Fibroblast of lung (primary cell): ENCODE data around the gene RAPGEF6. TPM values are rescaled to one million over a fixed set of nuclear protein-coding genes. Genes with fewer than 3 reads are reported as not detected.
A peak's percentile ranks its signal among the peaks of the same experiment; 100 is the strongest.

Source experiments
- DNase-seq, 2 donors: peaks; one replicate each; pipeline versions ENCODE4 v3.0.0 to v3.0.0-alpha.2; 2010; ENCODE audit warnings: low read depth in 2 of 2
- H2AFZ ChIP-seq: 2 replicates; pipeline ENCODE4 v1.5.1; 2012; ENCODE audit warnings: low read length, control low read depth, inconsistent platforms
- H3K27ac ChIP-seq: 2 replicates; pipeline ENCODE4 v1.5.1; 2011; ENCODE audit warnings: low read length, control low read depth; ENCODE audit not compliant: insufficient read depth
- H3K27me3 ChIP-seq: 2 replicates; pipeline ENCODE4 v1.5.1; 2011; ENCODE audit warnings: mild to moderate bottlenecking, low read length; ENCODE audit not compliant: control insufficient read depth, insufficient read depth
- H3K36me3 ChIP-seq: 2 replicates; pipeline ENCODE4 v1.5.1; 2011; ENCODE audit warnings: low read length; ENCODE audit not compliant: control insufficient read depth, insufficient read depth
- H3K4me1 ChIP-seq: 2 replicates; pipeline ENCODE4 v1.5.1; 2011; ENCODE audit warnings: low read length; ENCODE audit not compliant: control insufficient read depth, insufficient read depth; ENCODE audit errors: extremely low read depth
- H3K4me2 ChIP-seq: 2 replicates; pipeline ENCODE4 v1.5.1; 2011; ENCODE audit warnings: low read length, control low read depth; ENCODE audit not compliant: insufficient read depth; ENCODE audit errors: extremely low read depth
- H3K4me3 ChIP-seq, 4 experiments: fragments of 200-600 bp in 1 of 4; sonication (generic) in 1 of 4; replicated peaks in 1 of 4; 2 replicates each; pipeline ENCODE4 v1.5.1; 2011 to 2016; ENCODE audit warnings: low read length in 4 of 4, low read depth in 3 of 4, mild to moderate bottlenecking in 3 of 4, control low read depth in 2 of 4, inconsistent platforms in 1 of 4, mixed read lengths in 1 of 4; ENCODE audit not compliant: insufficient read depth in 1 of 4; ENCODE audit errors: control extremely low read depth in 1 of 4
- H3K79me2 ChIP-seq: 2 replicates; pipeline ENCODE4 v1.5.1; 2012; ENCODE audit warnings: mild to moderate bottlenecking, low read length, inconsistent platforms; ENCODE audit not compliant: control insufficient read depth, insufficient read depth
- H3K9ac ChIP-seq: 2 replicates; pipeline ENCODE4 v1.5.1; 2011; ENCODE audit warnings: mild to moderate bottlenecking, low read length, control low read depth; ENCODE audit not compliant: insufficient read depth
- H3K9me3 ChIP-seq: 2 replicates; pipeline ENCODE4 v1.5.1; 2012; ENCODE audit warnings: low read depth, low read length; ENCODE audit not compliant: control insufficient read depth, insufficient read depth
- H4K20me1 ChIP-seq: 2 replicates; pipeline ENCODE4 v1.5.1; 2011; ENCODE audit warnings: low read length; ENCODE audit not compliant: control insufficient read depth, insufficient read depth; ENCODE audit errors: extremely low read depth
- EZH2 ChIP-seq: IDR thresholded peaks from 2 replicates; pipeline ENCODE4 v1.5.1; 2012; ENCODE audit warnings: low read length, control low read depth, mild to moderate bottlenecking; ENCODE audit errors: missing control alignments
- polyA plus RNA-seq, 2 donors: library from polyadenylated mRNA; depleted of rRNA in 1 of 2; stranded (reverse) in 1 of 2; unstranded in 1 of 2; fragments of >200 nt; gene quantifications; 2 replicates each; pipeline ENCODE4 v1.2.1, GENCODE V29; 2011 to 2012; ENCODE audit warnings: missing spikeins in 1 of 2
- total RNA-seq: library from RNA; depleted of rRNA; stranded (reverse); fragments of >200 nt; gene quantifications from 2 replicates; pipeline ENCODE4 v1.2.1, GENCODE V29; 2014
- TF ChIP-seq, protein P1 (sequence below), 2 donors: IDR thresholded peaks in 1 of 2; conservative IDR thresholded peaks in 1 of 2; 1 replicate in 1 of 2; 2 replicates in 1 of 2; pipeline ENCODE4 v1.5.1; 2011 to 2012; ENCODE audit warnings: low read length in 2 of 2, control low read depth in 1 of 2, inconsistent platforms in 1 of 2, low read depth in 1 of 2, mild to moderate bottlenecking in 1 of 2

RAPGEF6 gene
- total and polyA plus RNA-seq, 2 donors (not counting 1 experiment from before 2014, with no cell fraction given): 10.2 to 35.7 TPM

DNA sequence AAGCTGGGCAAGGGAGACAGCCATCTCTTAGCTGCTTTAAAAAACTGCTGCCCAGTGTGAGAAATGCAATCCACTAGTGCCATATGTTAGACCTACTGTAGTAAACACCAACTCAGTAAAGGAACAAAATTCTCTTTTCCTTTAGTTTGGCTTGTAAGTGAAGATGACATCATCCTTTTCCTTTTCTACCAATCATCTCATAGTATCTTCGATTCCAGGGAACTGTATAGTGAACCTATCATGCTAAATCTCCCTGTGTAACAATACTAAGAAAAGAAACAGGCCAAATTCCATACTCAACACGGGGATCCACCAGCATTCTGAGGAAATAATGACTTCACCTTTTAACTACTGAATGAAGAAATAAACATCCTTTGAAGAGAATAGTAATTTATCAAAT lies 100.1 kb downstream of the RAPGEF6 start:
- Histone ChIP-seq H3K27ac (no peak overlapping the region), H3K9ac (no peak overlapping the region), H4K20me1 (no peaks in the 10 kb centered on the region), H2AFZ (no peak overlapping the region), H3K4me1 (peaks cover 8% of the 10 kb centered on the region), H3K36me3 (no peaks in the 10 kb centered on the region), H3K79me2 (no peaks in the 10 kb centered on the region), H3K4me3 (no peak overlapping the region), H3K27me3 (no peaks in the 10 kb centered on the region), H3K4me2 (no peak overlapping the region), H3K9me3 (no peaks in the 10 kb centered on the region)
- DNase-seq: peak; percentile 8 to 23
- TF ChIP-seq EZH2: no peak
- TF ChIP-seq, protein P1, sequence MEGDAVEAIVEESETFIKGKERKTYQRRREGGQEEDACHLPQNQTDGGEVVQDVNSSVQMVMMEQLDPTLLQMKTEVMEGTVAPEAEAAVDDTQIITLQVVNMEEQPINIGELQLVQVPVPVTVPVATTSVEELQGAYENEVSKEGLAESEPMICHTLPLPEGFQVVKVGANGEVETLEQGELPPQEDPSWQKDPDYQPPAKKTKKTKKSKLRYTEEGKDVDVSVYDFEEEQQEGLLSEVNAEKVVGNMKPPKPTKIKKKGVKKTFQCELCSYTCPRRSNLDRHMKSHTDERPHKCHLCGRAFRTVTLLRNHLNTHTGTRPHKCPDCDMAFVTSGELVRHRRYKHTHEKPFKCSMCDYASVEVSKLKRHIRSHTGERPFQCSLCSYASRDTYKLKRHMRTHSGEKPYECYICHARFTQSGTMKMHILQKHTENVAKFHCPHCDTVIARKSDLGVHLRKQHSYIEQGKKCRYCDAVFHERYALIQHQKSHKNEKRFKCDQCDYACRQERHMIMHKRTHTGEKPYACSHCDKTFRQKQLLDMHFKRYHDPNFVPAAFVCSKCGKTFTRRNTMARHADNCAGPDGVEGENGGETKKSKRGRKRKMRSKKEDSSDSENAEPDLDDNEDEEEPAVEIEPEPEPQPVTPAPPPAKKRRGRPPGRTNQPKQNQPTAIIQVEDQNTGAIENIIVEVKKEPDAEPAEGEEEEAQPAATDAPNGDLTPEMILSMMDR (conservative IDR thresholded peaks at IDR 0.05 in 1 of 2, IDR thresholded peaks at IDR 0.05 in 1 of 2; ENCODE audit: low read depth in 1 of 2, low read length in 2 of 2): no peak

DNA sequence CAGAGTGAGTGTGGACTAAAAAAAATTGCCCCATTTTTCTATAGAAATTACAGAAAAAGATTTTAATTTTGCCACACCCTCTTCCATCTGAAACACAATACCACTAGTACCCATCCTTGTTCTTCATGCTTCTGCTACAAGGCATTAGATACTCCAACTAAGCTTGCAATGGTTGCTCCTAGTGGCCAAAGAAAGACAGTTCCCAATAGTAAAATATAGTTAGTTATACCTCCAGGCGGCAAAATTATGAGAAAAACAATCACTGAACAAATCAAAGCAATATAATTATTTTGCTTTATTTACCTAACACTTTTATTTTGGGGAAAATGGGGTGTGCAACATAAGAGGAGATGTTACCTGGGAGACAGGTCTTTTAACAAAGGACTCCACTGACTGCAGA lies 101.2 kb downstream of the RAPGEF6 start:
- no peaks in the 10 kb centered on the region for H4K20me1 ChIP-seq
- peaks cover 8% of the 10 kb centered on the region for H3K4me1 ChIP-seq
- H3K27me3 ChIP-seq: no peaks in the 10 kb centered on the region
- no peak overlapping the region for H3K4me2 ChIP-seq
- no peaks in the 10 kb centered on the region for H3K9me3 ChIP-seq
- H3K4me3 ChIP-seq: no peak overlapping the region
- no peak overlapping the region for H3K27ac ChIP-seq
- H3K79me2 ChIP-seq: no peaks in the 10 kb centered on the region
- no peak for TF ChIP-seq EZH2
- TF ChIP-seq, protein P1 (conservative IDR thresholded peaks at IDR 0.05 in 1 of 2, IDR thresholded peaks at IDR 0.05 in 1 of 2; ENCODE audit: low read depth in 1 of 2, low read length in 2 of 2): peak in 1 of 2 donors; percentile 22
- no peak overlapping the region for H2AFZ ChIP-seq
- no peak overlapping the region for H3K9ac ChIP-seq
- no peak for DNase-seq
- H3K36me3 ChIP-seq: no peaks in the 10 kb centered on the region

DNA sequence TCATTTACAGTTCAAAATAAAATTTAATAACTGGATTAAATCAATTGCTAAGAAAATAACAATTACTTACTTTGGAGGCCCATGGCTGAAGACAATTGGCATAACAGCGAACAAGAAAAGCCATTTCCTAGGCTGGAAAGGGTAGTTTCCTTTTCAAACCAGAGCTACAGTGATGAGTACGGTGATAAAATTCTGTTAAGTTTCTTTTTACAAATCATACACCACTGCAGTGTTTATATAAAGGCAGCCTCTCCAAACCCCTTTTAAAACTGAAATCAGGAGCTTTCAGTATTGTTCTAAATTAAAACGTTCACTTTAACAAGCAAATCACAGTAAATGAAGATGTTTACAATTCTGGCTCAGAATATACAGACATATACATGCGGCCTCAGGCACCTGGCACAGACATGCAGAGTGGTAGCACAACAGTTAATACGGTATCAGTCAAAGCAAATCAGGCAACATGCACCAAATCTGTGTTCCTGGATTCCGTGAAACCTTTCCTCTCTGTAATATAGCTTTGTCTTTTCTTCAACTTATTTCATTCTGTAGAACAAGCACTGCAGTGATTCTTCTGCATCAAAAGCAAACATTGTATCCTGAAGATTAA lies 102.9 kb downstream of the RAPGEF6 start:
- DNase-seq: no peak
- H3K79me2 ChIP-seq: no peaks in the 10 kb centered on the region
- H4K20me1 ChIP-seq: no peaks in the 10 kb centered on the region
- no peak overlapping the region for H2AFZ ChIP-seq
- TF ChIP-seq, protein P1 (conservative IDR thresholded peaks at IDR 0.05 in 1 of 2, IDR thresholded peaks at IDR 0.05 in 1 of 2; ENCODE audit: low read depth in 1 of 2, low read length in 2 of 2): no peak
- TF ChIP-seq EZH2: no peak
- peak overlapping the region; percentile 70 for H3K4me2 ChIP-seq
- no peaks in the 10 kb centered on the region for H3K36me3 ChIP-seq
- no peak overlapping the region for H3K9ac ChIP-seq
- H3K27me3 ChIP-seq: no peaks in the 10 kb centered on the region
- H3K4me3 ChIP-seq: peak overlapping the region; percentile 2 to 26 (median 14)
- no peak overlapping the region for H3K27ac ChIP-seq
- H3K4me1 ChIP-seq: peaks cover 4% of the 10 kb centered on the region
- no peaks in the 10 kb centered on the region for H3K9me3 ChIP-seq
